Endothelial cell (in vitro differentiated cells): ENCODE data around the gene PDZD7. TPM values are rescaled to one million over a fixed set of nuclear protein-coding genes. Genes with fewer than 3 reads are reported as not detected.

Source experiments
- DNase-seq: peaks from one replicate; pipeline ENCODE4 v3.0.0; 2021; ENCODE audit warnings: low spot score
- H3K27ac Mint-ChIP-seq: one replicate; pipeline ENCODE4 v1.8.0; 2021; ENCODE audit warnings: mixed read lengths, inconsistent platforms; ENCODE audit not compliant: unreplicated experiment
- H3K27me3 Mint-ChIP-seq: one replicate; pipeline ENCODE4 v1.8.0; 2021; ENCODE audit warnings: mild to moderate bottlenecking, moderate library complexity, mixed read lengths, inconsistent platforms; ENCODE audit not compliant: unreplicated experiment
- H3K36me3 Mint-ChIP-seq: one replicate; pipeline ENCODE4 v1.8.0; 2021; ENCODE audit warnings: mild to moderate bottlenecking, low read depth, mixed read lengths, inconsistent platforms; ENCODE audit not compliant: unreplicated experiment
- H3K4me1 Mint-ChIP-seq: one replicate; pipeline ENCODE4 v1.8.0; 2021; ENCODE audit warnings: mild to moderate bottlenecking, mixed read lengths, inconsistent platforms; ENCODE audit not compliant: unreplicated experiment
- H3K4me3 Mint-ChIP-seq: one replicate; pipeline ENCODE4 v1.8.0; 2021; ENCODE audit warnings: mild to moderate bottlenecking, mixed read lengths, inconsistent platforms; ENCODE audit not compliant: unreplicated experiment
- H3K9me3 Mint-ChIP-seq: one replicate; pipeline ENCODE4 v1.8.0; 2021; ENCODE audit warnings: mixed read lengths, inconsistent platforms; ENCODE audit not compliant: unreplicated experiment
- total RNA-seq: library from RNA; stranded (reverse); fragmentation: NEBNext Ultra II Directional; extraction: Animal tissue kit (Norgen Biotek cat#: 25700); gene quantifications from one replicate; pipeline ENCODE4 v1.2.1, GENCODE V29; 2021; ENCODE audit not compliant: unreplicated experiment
- TF ChIP-seq, protein P1 (sequence below): fragments of 200-600 bp; sonication (generic); IDR thresholded peaks from one replicate; pipeline ENCODE4 v1.5.0; 2021; ENCODE audit warnings: antibody characterized with exemption; ENCODE audit not compliant: unreplicated experiment

Gene PDZD7
- total RNA-seq, 1 donor from 2014 or later, result 0.54 TPM

DNA sequence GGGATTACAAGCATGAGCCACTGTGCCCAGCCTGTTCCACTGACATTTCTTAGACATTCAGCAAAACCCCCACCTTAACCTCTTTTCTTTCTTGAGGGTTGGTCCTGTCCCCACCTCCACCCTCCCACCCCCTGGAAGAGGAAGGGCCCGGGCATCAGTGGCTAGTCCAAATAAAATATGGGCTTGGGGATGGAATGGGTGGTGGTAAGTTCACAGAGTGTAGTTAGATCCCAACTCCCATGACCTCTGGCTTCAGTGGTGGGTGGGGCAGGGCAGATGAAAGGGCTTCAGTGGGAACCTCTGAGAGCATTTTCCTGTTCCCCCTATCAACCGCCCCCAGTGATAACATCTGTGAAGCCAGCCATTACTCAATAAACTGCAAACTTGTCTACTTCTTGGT is 9.9 kb upstream of the PDZD7 start:
- Mint-ChIP-seq H3K27me3 (peaks cover 15% of the 10 kb centered on the region), H3K4me3 (no peak overlapping the region), H3K9me3 (no peaks in the 10 kb centered on the region), H3K27ac (no peak overlapping the region), H3K36me3 (peaks cover 19% of the 10 kb centered on the region), H3K4me1 (peaks cover 20% of the 10 kb centered on the region)
- TF ChIP-seq, protein P1, sequence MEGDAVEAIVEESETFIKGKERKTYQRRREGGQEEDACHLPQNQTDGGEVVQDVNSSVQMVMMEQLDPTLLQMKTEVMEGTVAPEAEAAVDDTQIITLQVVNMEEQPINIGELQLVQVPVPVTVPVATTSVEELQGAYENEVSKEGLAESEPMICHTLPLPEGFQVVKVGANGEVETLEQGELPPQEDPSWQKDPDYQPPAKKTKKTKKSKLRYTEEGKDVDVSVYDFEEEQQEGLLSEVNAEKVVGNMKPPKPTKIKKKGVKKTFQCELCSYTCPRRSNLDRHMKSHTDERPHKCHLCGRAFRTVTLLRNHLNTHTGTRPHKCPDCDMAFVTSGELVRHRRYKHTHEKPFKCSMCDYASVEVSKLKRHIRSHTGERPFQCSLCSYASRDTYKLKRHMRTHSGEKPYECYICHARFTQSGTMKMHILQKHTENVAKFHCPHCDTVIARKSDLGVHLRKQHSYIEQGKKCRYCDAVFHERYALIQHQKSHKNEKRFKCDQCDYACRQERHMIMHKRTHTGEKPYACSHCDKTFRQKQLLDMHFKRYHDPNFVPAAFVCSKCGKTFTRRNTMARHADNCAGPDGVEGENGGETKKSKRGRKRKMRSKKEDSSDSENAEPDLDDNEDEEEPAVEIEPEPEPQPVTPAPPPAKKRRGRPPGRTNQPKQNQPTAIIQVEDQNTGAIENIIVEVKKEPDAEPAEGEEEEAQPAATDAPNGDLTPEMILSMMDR, result no peak
- no peak for DNase-seq

DNA sequence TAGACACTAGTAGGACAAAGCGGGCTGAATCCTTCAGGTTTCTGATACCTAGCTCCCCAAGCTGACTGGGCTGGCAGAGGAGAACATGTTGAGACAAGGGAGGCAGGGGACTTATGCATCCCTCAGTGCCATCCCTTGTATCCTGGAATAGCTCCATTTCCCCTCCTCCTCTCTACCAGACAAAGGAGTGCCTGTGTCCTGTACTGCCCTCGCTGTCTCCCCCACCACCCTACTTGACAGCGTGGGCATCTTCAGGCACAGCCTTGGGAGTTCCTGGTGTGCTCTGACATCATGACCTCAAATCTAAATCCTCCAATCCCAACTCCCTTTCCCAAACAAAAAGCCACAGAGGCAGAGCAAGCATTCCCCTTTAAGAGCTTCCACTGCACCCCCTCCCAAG is 9.1 kb upstream of the PDZD7 start:
- H3K36me3 Mint-ChIP-seq, result peaks cover 23% of the 10 kb centered on the region
- H3K4me3 Mint-ChIP-seq, result no peak overlapping the region
- peaks cover 14% of the 10 kb centered on the region for H3K27me3 Mint-ChIP-seq
- peaks cover 20% of the 10 kb centered on the region for H3K4me1 Mint-ChIP-seq
- no peak overlapping the region for H3K27ac Mint-ChIP-seq
- no peak for DNase-seq
- TF ChIP-seq, protein P1, result no peak
- no peaks in the 10 kb centered on the region for H3K9me3 Mint-ChIP-seq

DNA sequence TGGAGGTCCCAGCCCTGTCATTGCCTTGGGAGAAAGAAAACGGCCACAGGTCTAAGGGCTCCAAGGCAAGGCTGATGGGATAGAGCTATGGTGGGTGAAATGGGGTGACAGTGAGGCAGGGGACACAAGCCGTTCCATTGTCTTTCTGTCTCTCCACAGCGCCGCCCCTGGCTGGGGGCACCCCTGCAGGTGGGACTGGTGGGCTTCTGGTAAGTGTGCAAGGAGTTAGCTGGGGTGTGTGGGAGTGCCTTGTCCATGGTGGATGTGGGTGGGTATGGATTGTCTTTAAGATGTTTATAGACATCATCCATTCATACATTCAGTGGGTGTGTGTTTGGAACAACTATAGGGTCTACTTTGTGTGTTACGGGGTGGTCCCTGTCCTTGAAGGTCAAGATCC is 7.6 kb upstream of the PDZD7 start:
- Mint-ChIP-seq H3K4me1 (peaks cover 20% of the 10 kb centered on the region), H3K36me3 (peaks cover 23% of the 10 kb centered on the region), H3K27me3 (peaks cover 11% of the 10 kb centered on the region), H3K27ac (no peak overlapping the region), H3K4me3 (no peak overlapping the region), H3K9me3 (no peaks in the 10 kb centered on the region)
- DNase-seq, result peak; percentile 40
- TF ChIP-seq, protein P1, result peak; percentile 37

DNA sequence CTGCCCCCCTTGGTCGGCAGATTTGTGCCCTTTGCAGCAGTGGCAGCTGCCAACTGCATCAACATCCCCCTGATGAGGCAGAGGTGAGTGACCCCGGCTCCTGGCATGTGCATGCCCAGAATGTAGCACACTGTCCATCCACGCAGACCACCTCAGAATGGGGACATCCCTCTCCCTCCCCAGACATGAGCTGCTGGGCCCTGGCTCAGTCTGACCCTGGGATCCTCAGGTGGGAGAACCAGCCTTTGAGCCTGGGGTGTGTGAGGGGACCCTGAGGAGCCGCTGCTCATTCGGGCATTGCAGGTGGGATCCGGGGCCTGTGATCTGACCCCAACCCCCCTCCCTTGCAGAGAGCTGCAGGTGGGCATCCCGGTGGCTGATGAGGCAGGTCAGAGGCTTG is 5.8 kb upstream of the PDZD7 start:
- no peak for DNase-seq
- TF ChIP-seq, protein P1, result no peak
- Mint-ChIP-seq H3K36me3 (peaks cover 23% of the 10 kb centered on the region), H3K4me3 (no peak overlapping the region), H3K27me3 (peaks cover 12% of the 10 kb centered on the region), H3K27ac (no peak overlapping the region), H3K4me1 (peaks cover 17% of the 10 kb centered on the region), H3K9me3 (no peaks in the 10 kb centered on the region)

DNA sequence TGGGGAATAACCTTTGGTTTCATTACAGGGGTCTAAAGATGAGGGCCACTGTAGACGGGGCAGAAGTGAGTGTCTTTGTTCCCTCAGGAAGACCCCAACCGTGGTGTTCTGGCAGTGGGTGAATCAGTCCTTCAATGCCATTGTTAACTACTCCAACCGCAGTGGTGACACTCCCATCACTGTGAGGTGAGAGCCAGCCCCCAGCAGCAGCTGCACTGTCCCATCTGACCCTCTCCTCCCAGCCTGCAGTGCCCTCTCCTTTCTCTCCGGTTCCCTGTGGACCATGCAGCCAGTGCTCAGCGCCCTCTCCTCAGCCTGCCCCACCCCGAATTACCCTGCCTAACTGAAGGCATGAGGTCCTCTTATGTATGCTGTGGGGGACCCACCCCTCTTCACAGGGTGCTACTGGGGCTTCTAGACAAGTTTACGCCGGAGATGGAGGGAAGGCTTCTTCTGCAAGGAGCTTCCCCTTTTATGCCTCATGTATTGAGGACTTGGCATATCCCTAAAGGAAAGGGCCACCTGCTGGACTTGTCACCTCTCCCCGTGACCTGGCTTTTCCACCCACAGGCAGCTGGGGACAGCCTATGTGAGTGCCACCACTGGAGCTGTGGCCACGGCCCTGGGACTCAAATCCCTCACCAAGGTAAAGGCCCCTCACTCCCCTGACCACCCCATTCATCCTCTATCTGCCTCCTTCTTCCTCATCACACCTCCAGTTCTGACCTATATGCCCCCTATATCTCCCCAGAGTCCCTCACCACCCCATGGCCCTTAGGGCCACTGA is 5.2 kb upstream of the PDZD7 start:
- H3K9me3 Mint-ChIP-seq, result no peaks in the 10 kb centered on the region
- no peak for DNase-seq
- H3K4me3 Mint-ChIP-seq, result no peak overlapping the region
- TF ChIP-seq, protein P1, result no peak
- peaks cover 16% of the 10 kb centered on the region for H3K27me3 Mint-ChIP-seq
- H3K36me3 Mint-ChIP-seq, result peaks cover 23% of the 10 kb centered on the region
- peaks cover 22% of the 10 kb centered on the region for H3K4me1 Mint-ChIP-seq
- H3K27ac Mint-ChIP-seq, result no peak overlapping the region
